IMR-90 (cell line): ENCODE measurements around the gene RPGRIP1L. TPM values are rescaled to one million over a fixed set of nuclear protein-coding genes. Genes with fewer than 3 reads are reported as not detected.

Experiments
- ATAC-seq: fragments of 200-7000 bp; cut with Tn5 transposase; 2 replicates; pipeline ENCODE4 v1.9.1; 2020; ENCODE audit warnings: low read depth, mild to moderate bottlenecking, moderate library complexity
- BruUV-seq: library from RNA; stranded (reverse); fragments of 400-500 nt; replicated peaks from 2 replicates; lab custom pipeline; 2021; lab: Mats Ljungman, UMichigan
- CTCF ChIA-PET: fragments of 300-600 bp; formaldehyde crosslinking; extraction: SDS; loops from one replicate; lab custom pipeline; 2021; ENCODE audit warnings: antibody characterized with exemption; lab: Yijun Ruan, JAX
- POLR2A ChIA-PET: fragments of 300-600 bp; sonication (Branson Sonifier 250); formaldehyde crosslinking; loops from one replicate; lab custom pipeline; 2022; ENCODE audit warnings: antibody characterized with exemption; ENCODE audit not compliant: unreplicated experiment; lab: Charles Lee
- DNase-seq: peaks from one replicate; pipeline ENCODE4 v3.0.0; 2013
- H2AFZ ChIP-seq: replicated peaks from 2 replicates; pipeline ENCODE3; 2013; ENCODE audit warnings: low read length, mild to moderate bottlenecking; ENCODE audit not compliant: poor library complexity
- H2AK5ac ChIP-seq: 2 replicates; pipeline ENCODE4 v1.6.1; 2013; ENCODE audit warnings: low read depth, low read length, inconsistent platforms
- H2AK9ac ChIP-seq: replicated peaks from 2 replicates; pipeline ENCODE3; 2013; ENCODE audit warnings: mild to moderate bottlenecking, low read depth, low read length, moderate library complexity; ENCODE audit not compliant: poor library complexity
- H2BK120ac ChIP-seq: 2 replicates; pipeline ENCODE4 v1.6.1; 2013; ENCODE audit warnings: low read depth, low read length, inconsistent platforms
- H2BK15ac ChIP-seq: 3 replicates; pipeline ENCODE4 v1.6.1; 2013; ENCODE audit warnings: low read depth, low read length, inconsistent platforms
- H2BK20ac ChIP-seq: 2 replicates; pipeline ENCODE4 v1.6.1; 2013; ENCODE audit warnings: low read depth, mild to moderate bottlenecking, inconsistent platforms, low read length, moderate library complexity
- H2BK5ac ChIP-seq: 2 replicates; pipeline ENCODE4 v1.6.1; 2013; ENCODE audit warnings: mild to moderate bottlenecking, low read depth, low read length, inconsistent platforms; ENCODE audit not compliant: poor library complexity, severe bottlenecking
- H3K14ac ChIP-seq: replicated peaks from 2 replicates; pipeline ENCODE4 v1.6.1; 2013; ENCODE audit warnings: low read depth, low read length, inconsistent platforms
- H3K18ac ChIP-seq: 2 replicates; pipeline ENCODE4 v1.6.1; 2013; ENCODE audit warnings: low read depth, low read length, control low read depth
- H3K23ac ChIP-seq: 2 replicates; pipeline ENCODE4 v1.6.1; 2013; ENCODE audit warnings: low read depth, low read length, inconsistent platforms
- H3K27ac ChIP-seq: 2 replicates; pipeline ENCODE4 v1.5.1; 2013; ENCODE audit warnings: mild to moderate bottlenecking, control low read depth, low read length; ENCODE audit not compliant: insufficient read depth
- H3K27me3 ChIP-seq: 2 replicates; pipeline ENCODE4 v1.6.1; 2013; ENCODE audit warnings: low read length; ENCODE audit not compliant: control insufficient read depth, insufficient read depth
- H3K36me3 ChIP-seq: 2 replicates; pipeline ENCODE4 v1.6.1; 2013; ENCODE audit warnings: low read length, mixed read lengths; ENCODE audit not compliant: control insufficient read depth, insufficient read depth
- H3K4ac ChIP-seq: 2 replicates; pipeline ENCODE4 v1.6.1; 2013; ENCODE audit warnings: low read depth, low read length, inconsistent platforms
- H3K4me1 ChIP-seq: 2 replicates; pipeline ENCODE4 v1.6.1; 2013; ENCODE audit warnings: low read length, mixed read lengths; ENCODE audit not compliant: control insufficient read depth, insufficient read depth
- H3K4me2 ChIP-seq: 2 replicates; pipeline ENCODE4 v1.6.1; 2013; ENCODE audit warnings: low read depth, mild to moderate bottlenecking, control low read depth, low read length, moderate library complexity
- H3K4me3 ChIP-seq: 2 replicates; pipeline ENCODE4 v1.5.1; 2013; ENCODE audit warnings: low read depth, mild to moderate bottlenecking, control low read depth, low read length, moderate library complexity; ENCODE audit not compliant: insufficient read depth
- H3K56ac ChIP-seq: 2 replicates; pipeline ENCODE4 v1.6.1; 2013; ENCODE audit warnings: low read length, inconsistent platforms; ENCODE audit not compliant: insufficient read depth; ENCODE audit errors: extremely low read depth
- H3K79me1 ChIP-seq, 2 experiments: 2 replicates each; pipeline ENCODE4 v1.6.1; 2013; ENCODE audit warnings: low read length in 2 of 2, inconsistent platforms in 1 of 2, low read depth in 1 of 2
- H3K9ac ChIP-seq: 2 replicates; pipeline ENCODE4 v1.6.1; 2013; ENCODE audit warnings: low read depth, low read length, control low read depth
- H3K9me1 ChIP-seq: 2 replicates; pipeline ENCODE4 v1.6.1; 2013; ENCODE audit warnings: low read length, inconsistent platforms; ENCODE audit not compliant: insufficient read depth
- H3K9me3 ChIP-seq: 2 replicates; pipeline ENCODE4 v1.6.1; 2013; ENCODE audit warnings: low read length; ENCODE audit not compliant: control insufficient read depth, insufficient read depth
- H4K20me1 ChIP-seq: 2 replicates; pipeline ENCODE4 v1.6.1; 2013; ENCODE audit warnings: low read length, inconsistent platforms; ENCODE audit not compliant: insufficient read depth
- H4K5ac ChIP-seq: 2 replicates; pipeline ENCODE4 v1.6.1; 2013; ENCODE audit warnings: mild to moderate bottlenecking, low read depth, low read length, control low read depth
- H4K8ac ChIP-seq, 2 experiments: 2 replicates each; pipeline ENCODE4 v1.6.1; 2013; ENCODE audit warnings: low read depth in 2 of 2, low read length in 2 of 2, control low read depth in 1 of 2, inconsistent platforms in 1 of 2
- H4K91ac ChIP-seq: 2 replicates; pipeline ENCODE4 v1.6.1; 2013; ENCODE audit warnings: low read depth, low read length, inconsistent platforms; ENCODE audit not compliant: insufficient read depth
- BHLHE40 ChIP-seq: fragments of 150-350 bp; IDR thresholded peaks from 2 replicates; pipeline ENCODE4 v1.6.1; 2016; ENCODE audit warnings: mild to moderate bottlenecking, low read depth, low read length
- FOS ChIP-seq: fragments of 150-350 bp; IDR thresholded peaks from 2 replicates; pipeline ENCODE4 v1.6.1; 2016; ENCODE audit warnings: low read depth, low read length
- MAFK ChIP-seq: IDR thresholded peaks from 2 replicates; pipeline ENCODE4 v1.6.1; 2012; ENCODE audit warnings: low read depth, low read length, improper control_type of control experiment
- MXI1 ChIP-seq: IDR thresholded peaks from 2 replicates; pipeline ENCODE4 v1.6.1; 2012; ENCODE audit warnings: low read depth, mild to moderate bottlenecking, low read length, moderate library complexity, borderline replicate concordance
- POLR2A ChIP-seq: IDR thresholded peaks from 2 replicates; pipeline ENCODE4 v1.6.1; 2012; ENCODE audit warnings: mild to moderate bottlenecking, low read depth, low read length
- RAD21 ChIP-seq: IDR thresholded peaks from 2 replicates; pipeline ENCODE4 v1.6.1; 2012; ENCODE audit warnings: low read length, improper control_type of control experiment
- RCOR1 ChIP-seq: IDR thresholded peaks from 2 replicates; pipeline ENCODE4 v1.6.1; 2012; ENCODE audit warnings: mild to moderate bottlenecking, low read length, improper control_type of control experiment; ENCODE audit not compliant: insufficient replicate concordance
- RFX5 ChIP-seq: IDR thresholded peaks from 2 replicates; pipeline ENCODE4 v1.8.0; 2012; ENCODE audit warnings: low read depth, mild to moderate bottlenecking, low read length, moderate library complexity
- SMC3 ChIP-seq: fragments of 150-350 bp; IDR thresholded peaks from 2 replicates; pipeline ENCODE4 v1.6.1; 2016; ENCODE audit warnings: low read depth, mild to moderate bottlenecking, antibody characterized with exemption, low read length, moderate library complexity
- WGBS, 2 experiments: methylation state at CpG; one replicate each; pipeline versions ENCODE4 v1.1.5 to v1.1.7; 2013; ENCODE audit warnings: missing lambda C conversion rate in 2 of 2; ENCODE audit not compliant: insufficient read length in 1 of 2; ENCODE audit errors: extremely low coverage in 2 of 2; 5-methylcytosine and 5-hydroxymethylcytosine counted together
- dilution Hi-C: fragments of 300-500 bp; cut with HindIII; formaldehyde crosslinking; loops from one replicate; pipeline ENCODE4 v1.14.3; 2018; ENCODE audit warnings: low sequenced_read_pairs; ENCODE audit not compliant: unreplicated experiment
- in situ Hi-C: fragments of 300-500 bp; cut with MboI; formaldehyde crosslinking; loops from 3 replicates; pipeline ENCODE4 v1.14.3; 2019; ENCODE audit warnings: low sequenced_read_pairs, inconsistent platforms, mixed read lengths
- intact Hi-C: fragments of 100-400 bp; cut with micrococcal nuclease; formaldehyde crosslinking; loops from 2 replicates; pipeline ENCODE4 v1.10.0; 2022
- polyA plus RNA-seq, 3 experiments: library from polyadenylated mRNA; depleted of rRNA; stranded (reverse); fragments of >200 nt; gene quantifications; 2 replicates each; pipeline ENCODE4 v1.2.3, GENCODE V29; 2012; ENCODE audit warnings: low replicate concordance in 1 of 3
- total RNA-seq: library from RNA; depleted of rRNA; stranded (reverse); fragments of >200 nt; gene quantifications from 2 replicates; pipeline ENCODE4 v1.2.3, GENCODE V29; 2012
- TF ChIP-seq, protein P1 (sequence below): fragments of 150-350 bp; IDR thresholded peaks from 2 replicates; pipeline ENCODE4 v1.6.1; 2017; ENCODE audit warnings: mild to moderate bottlenecking, antibody characterized with exemption, low read length, low read depth
- TF ChIP-seq, protein P2 (sequence below): conservative IDR thresholded peaks from 2 replicates; pipeline ENCODE4 v1.5.1; 2012; ENCODE audit warnings: mild to moderate bottlenecking, low read depth, low read length, improper control_type of control experiment

RPGRIP1L gene
- total and polyA plus RNA-seq, 2 of the 4 experiments (the other 2 are of a cell fraction), result 7.3 to 10.4 TPM

DNA sequence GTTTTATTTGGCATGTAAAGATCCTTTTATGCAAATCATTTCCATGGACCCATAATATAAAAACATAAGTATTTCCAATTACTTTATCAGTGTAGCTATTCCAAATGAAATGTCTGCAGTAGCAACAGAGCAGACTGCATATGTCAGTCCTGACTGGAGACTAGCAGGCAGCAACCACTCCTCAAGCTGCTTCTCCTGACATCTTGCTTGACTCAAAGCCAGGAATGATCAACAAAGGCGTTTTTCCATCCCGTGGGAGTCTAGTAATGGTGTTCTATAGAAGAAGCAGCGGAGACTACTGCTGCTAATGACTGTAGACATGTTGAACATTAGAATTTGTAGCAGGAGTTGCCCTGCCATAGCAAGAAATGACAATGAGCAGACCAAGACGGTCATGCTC, 127.4 kb downstream of the RPGRIP1L start:
- no peak for DNase-seq

More for the DNA sequence above, 127.4 kb downstream of the RPGRIP1L start:
- Histone ChIP-seq H2AK5ac (no peak overlapping the region), H4K5ac (no peak overlapping the region), H3K9ac (no peak overlapping the region), H3K36me3 (no peaks in the 10 kb centered on the region), H4K8ac (no peak overlapping the region), H3K4me3 (no peak overlapping the region), H2BK5ac (no peak overlapping the region), H2AK9ac (no peak overlapping the region), H2BK20ac (no peak overlapping the region), H3K4me2 (no peak overlapping the region), H4K91ac (no peak overlapping the region), H3K27me3 (peaks cover 2% of the 10 kb centered on the region), H3K4me1 (no peaks in the 10 kb centered on the region), H3K4ac (no peak overlapping the region), H3K18ac (no peak overlapping the region), H3K56ac (no peak overlapping the region), H4K20me1 (no peaks in the 10 kb centered on the region), H2BK120ac (no peak overlapping the region), H3K27ac (no peak overlapping the region), H3K23ac (no peak overlapping the region), H3K79me1 (no peaks in the 10 kb centered on the region), H3K9me3 (no peaks in the 10 kb centered on the region), H2BK15ac (no peak overlapping the region), H2AFZ (no peak overlapping the region), H3K9me1 (no peaks in the 10 kb centered on the region), H3K14ac (no peak overlapping the region)
- TF ChIP-seq BHLHE40, result no peak
- TF ChIP-seq, protein P1, sequence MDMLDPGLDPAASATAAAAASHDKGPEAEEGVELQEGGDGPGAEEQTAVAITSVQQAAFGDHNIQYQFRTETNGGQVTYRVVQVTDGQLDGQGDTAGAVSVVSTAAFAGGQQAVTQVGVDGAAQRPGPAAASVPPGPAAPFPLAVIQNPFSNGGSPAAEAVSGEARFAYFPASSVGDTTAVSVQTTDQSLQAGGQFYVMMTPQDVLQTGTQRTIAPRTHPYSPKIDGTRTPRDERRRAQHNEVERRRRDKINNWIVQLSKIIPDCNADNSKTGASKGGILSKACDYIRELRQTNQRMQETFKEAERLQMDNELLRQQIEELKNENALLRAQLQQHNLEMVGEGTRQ, result no peak
- TF ChIP-seq, protein P2, sequence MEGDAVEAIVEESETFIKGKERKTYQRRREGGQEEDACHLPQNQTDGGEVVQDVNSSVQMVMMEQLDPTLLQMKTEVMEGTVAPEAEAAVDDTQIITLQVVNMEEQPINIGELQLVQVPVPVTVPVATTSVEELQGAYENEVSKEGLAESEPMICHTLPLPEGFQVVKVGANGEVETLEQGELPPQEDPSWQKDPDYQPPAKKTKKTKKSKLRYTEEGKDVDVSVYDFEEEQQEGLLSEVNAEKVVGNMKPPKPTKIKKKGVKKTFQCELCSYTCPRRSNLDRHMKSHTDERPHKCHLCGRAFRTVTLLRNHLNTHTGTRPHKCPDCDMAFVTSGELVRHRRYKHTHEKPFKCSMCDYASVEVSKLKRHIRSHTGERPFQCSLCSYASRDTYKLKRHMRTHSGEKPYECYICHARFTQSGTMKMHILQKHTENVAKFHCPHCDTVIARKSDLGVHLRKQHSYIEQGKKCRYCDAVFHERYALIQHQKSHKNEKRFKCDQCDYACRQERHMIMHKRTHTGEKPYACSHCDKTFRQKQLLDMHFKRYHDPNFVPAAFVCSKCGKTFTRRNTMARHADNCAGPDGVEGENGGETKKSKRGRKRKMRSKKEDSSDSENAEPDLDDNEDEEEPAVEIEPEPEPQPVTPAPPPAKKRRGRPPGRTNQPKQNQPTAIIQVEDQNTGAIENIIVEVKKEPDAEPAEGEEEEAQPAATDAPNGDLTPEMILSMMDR, result no peak
- no peak for TF ChIP-seq POLR2A
- no peak for TF ChIP-seq RAD21
- TF ChIP-seq RFX5, result no peak
- no peak for TF ChIP-seq FOS
- TF ChIP-seq MAFK, result no peak
- TF ChIP-seq RCOR1, result no peak
- no peak for TF ChIP-seq MXI1
- TF ChIP-seq SMC3, result no peak
- CTCF ChIA-PET, result no interaction called here
- POLR2A ChIA-PET, result interaction anchor here (0.6 kb wide), 1 partner anchor 33 kb away, joined by 6 read pairs; no protein-coding TSS in a partner anchor
- no CpG with 5 or more reads among the region's 4 CpGs for WGBS, 2 experiments
- intact Hi-C loops, result no loop called here
- BruUV-seq, result no TSS peak
- in situ Hi-C loops, result no loop called here
- no peak for ATAC-seq
- dilution Hi-C loops, result no loop called here
